HG03066 (cell line): ENCODE data around the gene CRIM1.

Experiments used
- ATAC-seq: cut with Tn5 transposase; IDR thresholded peaks from one replicate; pipeline ENCODE4 v1.9.1; 2021; ENCODE audit warnings: low read depth; ENCODE audit not compliant: unreplicated experiment

CRIM1 gene

GRCh38 chr2:36567711-36568408, 212.3 kb downstream of the CRIM1 start:
- no peak for ATAC-seq

GRCh38 chr2:36568516-36569246, 213.1 kb downstream of the CRIM1 start:
- no peak for ATAC-seq

- ATAC-seq: no peak
Measured at GRCh38 chr2:36569267-36569856, 213.8 kb downstream of the CRIM1 start.

GRCh38 chr2:36570416-36570815, 214.8 kb downstream of the CRIM1 start:
- no peak for ATAC-seq

- ATAC-seq: no peak
Measured at GRCh38 chr2:36572054-36572718, 216.6 kb downstream of the CRIM1 start.

GRCh38 chr2:36572719-36573059, 217.1 kb downstream of the CRIM1 start:
- no peak for ATAC-seq

- ATAC-seq: no peak
Measured at GRCh38 chr2:36573165-36573564, 217.6 kb downstream of the CRIM1 start.

- ATAC-seq: no peak
Measured at GRCh38 chr2:36574560-36574959, 219.0 kb downstream of the CRIM1 start.

- ATAC-seq: no peak
Measured at GRCh38 chr2:36577884-36578283, 222.3 kb downstream of the CRIM1 start.

GRCh38 chr2:36578343-36579296, 223.0 kb downstream of the CRIM1 start:
- ATAC-seq: no peak

- no peak for ATAC-seq
Measured at GRCh38 chr2:36579297-36579664, 223.7 kb downstream of the CRIM1 start.

GRCh38 chr2:36582538-36582937, 227.0 kb downstream of the CRIM1 start:
- no peak for ATAC-seq

- ATAC-seq: no peak
Measured at GRCh38 chr2:36582951-36583350, 227.4 kb downstream of the CRIM1 start.

GRCh38 chr2:36584148-36584794, 228.7 kb downstream of the CRIM1 start:
- no peak for ATAC-seq

- ATAC-seq: no peak
Measured at GRCh38 chr2:36586672-36587071, 231.1 kb downstream of the CRIM1 start.

GRCh38 chr2:36587101-36587500, 231.5 kb downstream of the CRIM1 start:
- ATAC-seq: no peak

- no peak for ATAC-seq
Measured at GRCh38 chr2:36587556-36587955, 232.0 kb downstream of the CRIM1 start.

GRCh38 chr2:36589230-36589630, 233.7 kb downstream of the CRIM1 start:
- ATAC-seq: no peak

GRCh38 chr2:36594849-36595248, 239.3 kb downstream of the CRIM1 start:
- ATAC-seq: no peak

- ATAC-seq: no peak
Measured at GRCh38 chr2:36596397-36596796, 240.8 kb downstream of the CRIM1 start.
